GM19397 (cell line): Measurements from ENCODE around the gene SATB2.

Experiments used
- ATAC-seq: cut with Tn5 transposase; IDR thresholded peaks from one replicate; pipeline ENCODE4 v1.9.1; 2021; ENCODE audit warnings: mild to moderate bottlenecking, moderate library complexity; ENCODE audit not compliant: unreplicated experiment

SATB2 gene

DNA sequence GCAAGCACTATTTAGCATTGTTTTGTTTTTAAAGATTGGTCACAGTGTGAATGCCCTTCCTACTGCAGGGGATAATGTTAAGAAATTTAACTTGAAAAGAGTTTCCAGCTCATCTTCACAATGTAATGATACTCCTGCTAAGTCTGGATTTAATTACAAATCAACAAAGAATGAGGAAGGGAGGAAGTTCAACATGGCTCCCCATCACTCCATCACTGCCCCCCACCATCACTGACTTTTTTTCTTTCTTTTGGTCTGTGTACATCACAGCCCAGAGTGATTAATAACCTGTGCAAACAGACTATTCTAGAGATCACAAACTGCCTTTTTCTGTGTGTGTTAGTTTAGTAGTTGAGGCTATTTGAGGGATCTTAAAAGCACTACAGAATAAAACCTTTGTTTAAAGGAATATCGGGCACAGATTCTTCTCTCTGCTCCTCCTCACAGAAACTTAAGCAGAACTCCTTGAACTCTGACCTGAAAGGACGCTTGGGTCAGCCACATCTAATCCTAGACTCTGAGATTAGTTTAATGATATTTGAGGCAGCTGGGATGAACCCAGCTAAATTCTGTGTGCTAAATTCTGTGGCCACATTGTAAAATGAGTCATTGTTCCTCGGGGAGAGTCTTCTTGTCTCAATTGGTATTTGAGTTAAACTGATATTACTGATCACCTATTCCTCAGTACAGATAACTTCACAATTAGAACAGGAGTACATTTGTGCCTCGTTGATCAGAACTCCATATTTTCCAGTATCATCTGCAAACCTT, 47.8 kb downstream of the SATB2 start:
- ATAC-seq: no peak

DNA sequence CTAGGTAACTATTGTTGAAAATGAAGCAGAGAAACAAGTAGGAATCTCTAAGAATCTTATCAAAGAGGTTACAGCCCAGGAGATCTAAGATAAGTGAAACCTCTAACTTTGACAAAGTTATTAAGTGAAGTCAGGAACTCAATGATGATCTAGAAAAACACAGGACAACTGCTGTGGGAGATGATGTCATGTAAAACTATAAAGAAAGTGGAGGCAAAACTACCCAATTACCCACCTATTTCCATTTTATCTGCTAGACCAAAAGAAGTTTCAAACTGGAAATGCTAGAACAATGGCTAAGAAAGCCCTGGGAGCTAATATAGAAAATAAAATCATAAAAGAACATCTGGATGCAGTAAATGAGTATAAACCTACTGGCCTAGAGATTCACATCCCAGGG, 50.3 kb downstream of the SATB2 start:
- ATAC-seq: no peak

DNA sequence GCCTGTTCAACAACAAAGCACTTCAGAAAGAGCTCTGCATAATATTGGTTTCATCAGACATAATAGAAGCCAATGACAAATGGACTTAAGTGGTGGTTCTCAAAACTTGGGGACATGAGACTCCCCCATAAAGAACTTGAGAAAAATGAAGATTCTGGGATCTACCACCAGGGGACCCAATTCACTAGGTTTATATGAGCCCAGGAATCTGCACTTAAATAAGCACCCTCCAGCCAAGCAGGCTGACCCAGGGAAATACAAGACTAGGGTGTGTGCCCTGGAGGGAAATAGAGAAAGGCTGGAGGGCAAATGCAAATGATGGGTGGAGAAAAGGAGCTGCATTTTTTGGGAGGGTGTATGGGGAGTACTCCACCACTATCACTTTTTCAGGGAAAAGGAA, 52.5 kb downstream of the SATB2 start:
- ATAC-seq: no peak

DNA sequence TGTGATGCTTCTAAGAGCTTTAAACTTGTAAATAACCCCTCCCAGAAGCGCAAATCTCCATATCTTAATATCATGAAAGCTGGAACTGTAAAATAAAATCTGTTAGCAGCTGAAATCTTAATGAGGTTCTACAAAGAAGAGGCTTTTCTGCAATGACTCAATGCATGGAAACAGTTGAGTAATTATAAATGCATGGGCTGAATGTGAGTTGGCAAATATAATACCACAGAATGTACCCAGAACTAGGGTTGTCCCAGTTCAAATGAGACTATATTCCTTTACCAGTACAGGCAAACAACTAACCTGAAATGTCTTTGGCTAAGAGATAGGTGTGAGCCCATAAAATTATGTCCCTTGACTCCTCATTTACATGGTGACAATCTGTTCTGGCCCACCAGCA, 52.9 kb downstream of the SATB2 start:
- no peak for ATAC-seq

DNA sequence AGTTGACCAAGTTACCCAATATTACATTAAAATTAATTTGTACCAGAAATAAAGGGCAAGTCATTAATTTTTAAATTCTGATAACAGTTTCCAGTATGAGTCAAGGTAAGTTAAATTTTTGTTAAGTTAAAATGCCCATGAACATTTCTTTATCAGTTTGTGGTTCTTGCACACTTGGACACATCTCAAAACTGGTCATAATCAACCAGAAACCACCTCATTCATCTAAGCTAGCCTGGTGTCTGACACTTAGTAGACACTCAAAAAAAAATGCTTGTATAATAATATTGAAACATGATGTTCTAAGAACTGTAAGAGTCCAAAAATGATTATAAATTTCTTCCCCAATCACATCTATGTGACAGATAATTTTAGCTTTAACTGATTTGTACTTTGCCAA, 62.4 kb downstream of the SATB2 start:
- ATAC-seq: no peak

DNA sequence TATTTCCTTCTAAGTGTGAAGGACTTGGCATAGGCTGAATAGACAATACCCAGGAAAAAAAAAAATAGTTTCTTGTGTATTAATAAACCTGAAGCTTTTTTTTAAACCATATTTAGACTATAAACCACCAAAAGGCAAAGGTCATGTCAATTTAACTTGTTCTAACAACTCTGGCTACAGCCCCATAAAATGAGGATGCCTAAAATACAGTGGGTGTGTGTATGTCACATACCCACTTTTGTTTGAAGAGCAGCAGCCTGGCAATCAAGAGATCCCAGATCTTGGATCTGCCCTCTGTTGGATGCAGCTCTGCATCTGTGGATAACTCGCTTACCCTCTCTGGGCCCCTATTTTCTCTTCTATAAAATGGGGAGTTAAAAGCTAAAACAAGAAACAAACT, 65.4 kb downstream of the SATB2 start:
- no peak for ATAC-seq

DNA sequence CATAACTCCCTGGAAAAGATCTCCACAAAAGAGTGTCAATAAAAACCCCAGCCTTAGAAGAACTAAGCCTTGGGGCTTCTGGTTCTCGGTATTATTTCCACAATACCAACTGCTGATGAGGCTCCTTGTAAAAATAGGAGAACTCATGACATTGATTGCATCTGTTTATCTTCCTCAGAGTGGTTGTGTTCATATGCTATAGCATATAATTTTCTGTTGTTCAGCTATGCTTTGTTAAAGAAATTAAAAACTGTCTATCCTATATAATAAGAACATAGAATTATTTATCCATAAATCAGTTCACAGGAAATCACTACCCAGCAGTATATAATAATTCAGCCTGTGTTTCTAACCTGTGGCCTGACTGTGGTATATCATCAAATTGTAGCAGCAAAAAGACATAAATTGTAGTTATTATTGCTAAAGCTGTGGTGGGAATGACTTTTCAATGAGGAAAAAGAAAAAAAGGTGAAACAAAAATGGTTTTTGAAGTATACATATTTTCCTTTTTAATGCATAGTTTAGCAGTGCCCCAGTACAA, 68.9 kb downstream of the SATB2 start:
- no peak for ATAC-seq

DNA sequence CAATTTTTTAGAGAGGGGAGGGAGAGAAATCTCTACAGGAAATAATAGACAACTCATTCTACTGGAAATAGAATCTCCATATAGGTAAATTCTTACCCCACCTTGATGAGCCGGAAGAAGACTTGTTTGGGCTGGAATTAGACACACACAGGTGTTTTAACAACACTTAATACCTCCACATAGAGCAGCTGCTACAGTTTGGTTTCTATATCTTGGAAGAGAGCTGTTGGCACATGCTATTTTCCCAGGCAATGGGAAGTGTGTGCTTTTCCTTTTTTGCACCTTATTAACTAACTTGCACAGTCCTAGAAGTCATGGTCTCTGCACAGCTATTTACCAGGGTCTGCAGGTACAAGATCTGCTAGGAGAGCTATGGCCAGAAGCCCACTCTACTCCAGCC, 73.7 kb downstream of the SATB2 start:
- no peak for ATAC-seq

DNA sequence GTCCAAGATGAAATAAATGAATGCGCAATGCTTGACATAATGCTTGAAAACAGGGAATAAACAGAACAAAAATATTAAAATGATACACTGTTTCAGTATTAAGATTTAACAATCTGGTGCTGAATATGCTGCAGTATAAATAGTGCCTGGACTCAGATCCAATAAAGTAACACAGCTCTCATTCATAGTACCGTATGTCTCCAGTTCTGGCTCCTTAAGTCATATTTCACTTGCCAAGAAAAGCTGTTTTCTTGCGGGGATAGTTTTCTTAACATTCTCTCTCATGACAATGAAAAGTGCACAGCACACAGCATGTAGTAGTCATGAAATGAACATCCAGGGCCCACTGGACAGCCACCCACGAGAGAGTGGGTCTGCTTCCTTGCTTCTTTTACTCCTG, 74.7 kb downstream of the SATB2 start:
- ATAC-seq: no peak

DNA sequence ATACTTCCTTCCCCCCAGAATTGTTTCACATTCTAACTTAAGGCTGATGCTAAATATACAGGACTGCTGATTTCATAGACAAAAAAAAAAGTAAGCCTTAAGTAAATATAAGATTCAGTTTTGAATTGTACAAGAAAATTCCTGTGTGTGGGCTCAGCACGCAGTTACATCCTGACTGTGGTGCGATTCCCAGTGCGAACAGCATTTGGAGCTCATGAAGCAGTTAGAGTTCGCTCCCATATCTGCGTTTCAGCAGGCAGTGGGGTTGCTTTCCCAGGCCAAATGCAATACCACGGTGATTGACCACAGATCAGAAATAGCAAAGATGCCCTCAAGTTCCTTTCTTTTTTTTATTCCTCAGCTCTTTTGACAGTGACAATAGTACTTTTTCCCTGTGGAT, 75.6 kb downstream of the SATB2 start:
- ATAC-seq: no peak

DNA sequence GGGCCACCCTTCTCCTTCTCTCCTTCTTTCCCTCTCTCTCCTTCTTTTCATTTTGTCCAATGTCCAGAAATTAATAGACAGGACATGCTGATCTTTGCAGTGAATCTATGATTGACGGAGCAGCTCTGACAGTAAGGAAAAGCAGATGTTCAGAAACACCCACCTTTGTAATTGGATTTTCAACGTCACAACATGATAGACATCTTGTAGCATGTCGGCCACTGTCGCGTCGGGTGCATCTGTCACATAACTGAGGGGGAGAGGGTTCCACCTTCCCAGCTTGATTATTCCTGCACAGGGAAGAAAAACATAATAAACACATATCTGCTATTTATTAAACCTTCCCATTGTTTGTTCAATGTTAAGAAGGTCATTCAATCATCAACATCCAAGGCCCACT, 76.2 kb downstream of the SATB2 start:
- ATAC-seq: no peak

DNA sequence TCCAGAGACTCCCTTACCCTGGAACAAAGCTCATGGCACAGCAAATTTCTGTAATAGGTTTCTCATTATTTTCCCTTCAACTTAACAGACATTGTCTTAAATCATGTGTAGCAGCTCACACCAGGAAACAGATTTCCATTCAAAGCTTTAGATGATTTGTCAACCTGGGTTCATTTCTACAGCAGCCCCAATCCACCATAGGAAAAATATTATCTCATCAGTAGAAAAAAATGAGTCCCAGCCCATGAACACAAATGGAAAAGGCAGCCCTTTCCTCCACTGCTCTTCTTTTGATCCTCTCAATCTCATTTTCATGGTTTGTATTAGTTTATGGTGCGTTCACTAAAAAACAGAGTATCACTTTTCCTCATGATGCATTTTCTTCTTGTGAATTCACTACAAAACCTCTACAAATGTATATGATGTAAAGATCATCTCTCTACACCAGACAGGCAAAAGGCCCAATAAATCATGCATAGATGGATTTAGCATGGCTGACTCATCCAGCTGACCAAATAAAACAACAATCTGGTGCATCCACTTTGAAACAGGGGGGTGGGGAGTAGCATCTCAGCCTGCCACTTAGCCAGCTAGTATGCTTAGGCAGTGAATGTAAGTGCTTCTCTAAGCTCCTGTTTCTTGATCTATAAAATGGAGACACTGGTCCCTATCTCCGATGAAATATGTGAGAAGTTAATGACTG, 78.6 kb downstream of the SATB2 start:
- ATAC-seq: no peak

DNA sequence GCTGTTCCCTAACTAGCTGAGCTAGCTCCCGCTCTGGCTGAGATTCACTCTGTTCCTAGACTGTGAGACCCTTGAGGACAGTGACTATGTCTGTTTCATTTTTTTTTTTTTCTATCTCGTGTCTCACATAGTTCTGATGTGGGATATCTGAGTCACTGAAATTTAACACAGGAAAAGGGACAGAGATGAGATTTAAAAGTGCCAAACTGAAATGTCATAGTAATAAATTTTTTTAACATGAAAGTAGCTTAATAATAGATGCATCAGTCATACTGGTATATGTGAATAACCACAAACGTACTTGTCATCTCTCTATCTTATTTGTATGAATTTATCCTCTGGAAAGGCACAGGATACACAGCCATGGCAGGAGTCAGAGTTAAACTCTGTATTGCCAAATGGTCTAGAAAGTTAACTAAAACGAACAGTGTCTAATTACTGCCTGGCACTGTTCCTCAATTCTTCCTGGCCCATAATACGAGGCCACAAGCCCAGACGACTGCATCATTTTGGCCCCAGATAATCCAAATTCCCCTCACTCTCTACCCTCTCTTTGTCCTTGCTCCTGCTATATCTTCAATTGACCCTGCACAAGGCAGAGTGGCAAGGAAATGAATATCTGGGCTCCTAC, 87.5 kb downstream of the SATB2 start:
- no peak for ATAC-seq

DNA sequence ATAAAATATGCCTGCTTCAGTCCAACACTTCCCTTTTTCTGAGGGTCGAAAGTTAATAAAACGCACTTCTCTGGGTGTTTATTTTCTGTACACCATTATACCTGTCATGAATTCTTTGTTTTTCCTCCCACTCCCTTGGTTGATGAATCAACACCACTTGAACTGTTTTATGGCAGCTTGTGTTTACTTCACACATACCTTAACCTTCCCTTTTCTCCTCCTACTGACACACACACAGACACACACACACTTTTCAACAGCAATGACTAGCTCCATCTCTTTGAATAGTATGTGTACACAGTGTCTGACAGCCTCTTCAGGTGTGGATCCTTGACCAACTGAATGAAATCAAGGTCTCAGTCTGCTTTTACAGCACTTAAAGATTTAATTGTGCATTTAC, 91.3 kb downstream of the SATB2 start:
- ATAC-seq: no peak

DNA sequence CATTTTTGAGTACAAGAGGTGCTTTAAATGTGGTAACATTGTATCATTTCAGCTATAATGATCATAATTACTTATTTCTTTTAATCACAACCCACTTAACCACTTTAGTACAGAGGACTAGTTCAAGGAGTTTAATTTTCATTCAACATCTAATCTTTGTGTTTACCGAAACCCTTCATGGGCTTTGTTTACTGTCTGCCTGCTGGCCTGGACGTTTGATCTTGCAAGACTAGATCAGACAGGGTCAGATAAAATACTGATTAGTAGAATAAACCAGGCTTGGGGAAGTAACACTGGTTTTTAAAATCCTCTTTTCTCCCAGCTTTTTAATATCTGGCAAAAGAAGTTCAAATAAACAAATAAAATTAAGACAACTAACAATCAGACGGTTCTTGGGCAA, 93.6 kb downstream of the SATB2 start:
- ATAC-seq: no peak

DNA sequence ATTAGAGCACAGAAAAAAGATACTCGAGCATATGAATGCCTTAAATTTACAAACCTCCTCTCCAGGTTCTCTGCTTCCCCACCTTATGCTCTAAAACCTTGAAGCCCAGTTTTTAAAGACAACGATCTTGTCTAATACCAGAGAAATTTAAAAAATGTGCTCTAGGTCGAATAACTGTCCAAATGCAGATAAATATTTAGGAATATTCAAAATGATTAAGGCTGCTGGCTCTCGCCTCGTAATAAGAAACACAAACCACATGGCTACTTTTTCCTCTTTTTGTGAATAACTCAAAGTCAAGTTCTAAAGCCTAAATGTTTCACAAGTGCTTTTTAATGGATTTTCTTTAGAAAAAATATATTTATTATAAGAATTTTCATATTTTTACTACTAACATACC, 101.3 kb downstream of the SATB2 start:
- ATAC-seq: no peak

DNA sequence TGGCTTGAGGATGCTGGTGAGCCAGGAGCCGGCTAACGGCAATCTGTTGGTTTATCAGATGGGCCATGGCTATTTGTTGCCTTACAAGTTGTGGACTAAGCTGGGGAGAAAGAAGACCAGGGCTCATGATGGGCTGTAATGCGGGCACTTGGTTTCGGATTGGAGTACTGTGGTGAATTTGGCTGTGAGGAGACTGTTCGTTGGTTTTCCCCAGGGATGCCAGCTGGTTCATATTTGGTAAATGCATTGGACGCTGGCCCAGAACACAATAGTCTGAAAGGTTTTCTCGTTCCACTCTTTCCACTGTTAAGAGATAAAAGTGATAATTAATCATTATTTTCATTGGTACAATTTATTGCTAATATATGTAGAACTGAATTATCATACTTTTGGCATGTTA, 108.9 kb downstream of the SATB2 start:
- ATAC-seq: no peak

DNA sequence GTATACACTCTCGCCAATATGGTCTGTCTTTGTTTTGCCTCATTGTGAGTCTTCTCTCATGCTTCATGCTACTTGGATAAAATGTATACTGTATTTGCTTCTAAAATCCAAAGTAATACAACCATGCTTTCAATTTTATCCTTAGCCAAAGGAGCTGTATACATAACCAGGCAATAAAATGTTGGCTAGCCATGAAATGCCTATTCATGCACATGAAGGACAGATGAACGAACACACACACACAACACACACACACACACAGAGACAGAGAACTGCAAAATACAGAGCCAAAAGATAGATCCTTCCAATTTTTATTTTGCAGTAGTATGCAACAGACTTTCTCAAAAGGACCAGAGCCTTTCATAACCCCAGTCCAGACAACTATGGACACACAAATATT, 113.7 kb downstream of the SATB2 start:
- ATAC-seq: no peak

DNA sequence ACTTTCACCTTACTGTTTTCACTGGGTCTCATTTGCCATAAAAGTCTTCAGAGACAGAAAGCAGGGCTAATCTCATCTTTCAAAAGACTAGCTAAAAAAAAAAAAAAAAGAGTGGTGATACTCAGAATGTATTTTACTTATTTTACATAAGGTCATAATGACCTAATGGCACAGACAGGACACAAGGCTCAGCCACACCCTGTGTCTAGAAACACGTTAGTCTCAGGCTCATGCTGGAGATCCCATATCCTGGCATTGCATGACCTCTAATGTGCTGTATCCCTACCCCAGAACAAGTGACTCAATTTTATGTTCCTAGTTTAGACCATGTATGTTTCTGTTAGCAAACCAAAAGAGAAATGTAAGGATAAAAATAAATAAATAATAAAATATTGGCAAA, 115.4 kb downstream of the SATB2 start:
- no peak for ATAC-seq

DNA sequence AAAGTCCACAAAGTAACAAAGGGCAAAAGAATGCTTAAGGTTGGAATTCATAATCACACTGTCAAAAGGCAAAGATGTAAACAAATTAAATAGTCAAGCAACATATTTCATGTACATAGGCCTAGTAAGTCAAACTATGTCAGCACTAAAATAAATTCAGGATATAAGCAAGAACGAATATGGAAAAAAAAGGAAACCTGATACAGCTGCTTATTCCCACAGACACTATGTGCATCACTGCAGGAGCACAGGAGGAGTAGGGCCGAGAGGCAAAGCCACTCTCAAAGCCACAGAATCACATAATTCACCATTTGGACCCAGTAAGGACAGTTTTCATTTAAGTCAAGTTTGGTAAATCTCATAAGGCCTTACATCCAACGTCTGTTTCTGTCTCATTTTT, 116.6 kb downstream of the SATB2 start:
- ATAC-seq: no peak

DNA sequence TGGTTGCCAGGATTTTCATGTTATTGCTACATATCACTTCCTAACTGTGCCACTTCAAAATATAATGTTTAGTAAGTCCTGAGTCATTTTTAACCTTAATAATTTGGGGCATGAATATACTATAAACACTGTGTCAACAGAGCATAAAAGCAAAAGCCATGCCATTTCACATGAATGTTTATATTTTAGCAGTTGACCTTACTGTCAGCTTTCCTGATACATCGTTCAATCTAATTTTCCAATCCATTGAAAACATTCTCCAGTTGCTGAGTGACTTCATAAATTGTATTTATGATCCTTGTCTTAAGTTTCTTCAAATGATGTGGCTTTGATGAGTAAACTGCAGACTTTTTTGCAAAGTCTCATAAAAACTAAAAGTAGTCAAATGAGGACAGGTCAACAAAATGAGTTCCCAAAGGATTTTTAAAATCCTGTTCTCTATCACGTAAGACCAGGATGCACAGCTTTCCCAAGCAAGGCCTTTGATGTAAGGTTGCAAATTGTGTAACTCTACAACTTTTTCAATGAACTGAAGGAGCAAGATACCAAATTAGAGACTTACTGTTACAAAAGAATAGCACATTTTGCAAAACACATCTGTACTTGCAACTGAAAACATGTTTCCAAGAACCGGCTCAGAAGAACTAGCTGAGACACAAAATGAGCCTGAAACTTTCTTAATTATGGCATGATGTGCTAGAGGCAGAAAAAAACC, 117.7 kb downstream of the SATB2 start:
- ATAC-seq: no peak
